GM12873 (cell line): ENCODE data around the gene PCSK6.

Experiments
- TF ChIP-seq, protein P1 (sequence below): IDR thresholded peaks from 2 replicates; pipeline ENCODE4 v1.5.1; 2012; ENCODE audit warnings: low read depth, mild to moderate bottlenecking, moderate library complexity, low read length, control low read depth; ENCODE audit not compliant: insufficient read depth; ENCODE audit errors: missing control alignments

PCSK6 gene

DNA sequence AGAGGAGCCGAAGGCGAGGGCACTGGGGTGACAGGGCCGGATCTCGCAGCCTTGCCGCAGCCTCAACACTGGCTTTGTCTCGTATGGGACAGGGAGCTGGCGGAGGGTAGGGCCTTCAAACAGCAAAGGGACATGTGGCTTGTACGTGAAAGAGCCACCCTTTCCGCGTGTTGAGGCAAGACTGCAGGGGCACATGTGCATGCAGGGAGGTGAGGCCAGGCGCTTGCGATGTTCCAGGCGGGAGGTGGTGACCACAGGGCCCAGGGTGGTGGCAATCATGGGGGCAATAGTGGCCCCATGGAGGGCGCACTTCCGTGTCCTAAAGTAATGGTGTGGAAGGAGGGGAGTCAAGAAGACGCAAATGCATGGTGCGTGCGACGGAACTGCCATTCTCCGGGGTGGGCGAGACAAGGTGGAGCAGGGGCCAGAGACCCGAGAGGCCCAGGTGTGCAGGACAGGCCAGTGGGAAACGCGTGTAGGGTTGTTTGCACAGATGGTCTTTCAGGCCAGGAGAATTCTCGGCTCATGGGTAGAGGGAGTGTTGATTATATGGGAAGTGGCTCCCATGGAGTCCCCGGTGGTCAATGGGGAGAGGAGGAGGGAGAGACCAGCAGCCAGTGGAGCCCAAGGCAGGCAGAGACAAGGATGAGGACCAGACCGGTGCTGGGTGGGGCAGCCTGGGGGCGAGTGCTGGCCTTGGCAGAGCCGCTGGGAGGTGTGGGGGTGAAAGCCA is 45.8 kb upstream of the PCSK6 start:
- TF ChIP-seq, protein P1, sequence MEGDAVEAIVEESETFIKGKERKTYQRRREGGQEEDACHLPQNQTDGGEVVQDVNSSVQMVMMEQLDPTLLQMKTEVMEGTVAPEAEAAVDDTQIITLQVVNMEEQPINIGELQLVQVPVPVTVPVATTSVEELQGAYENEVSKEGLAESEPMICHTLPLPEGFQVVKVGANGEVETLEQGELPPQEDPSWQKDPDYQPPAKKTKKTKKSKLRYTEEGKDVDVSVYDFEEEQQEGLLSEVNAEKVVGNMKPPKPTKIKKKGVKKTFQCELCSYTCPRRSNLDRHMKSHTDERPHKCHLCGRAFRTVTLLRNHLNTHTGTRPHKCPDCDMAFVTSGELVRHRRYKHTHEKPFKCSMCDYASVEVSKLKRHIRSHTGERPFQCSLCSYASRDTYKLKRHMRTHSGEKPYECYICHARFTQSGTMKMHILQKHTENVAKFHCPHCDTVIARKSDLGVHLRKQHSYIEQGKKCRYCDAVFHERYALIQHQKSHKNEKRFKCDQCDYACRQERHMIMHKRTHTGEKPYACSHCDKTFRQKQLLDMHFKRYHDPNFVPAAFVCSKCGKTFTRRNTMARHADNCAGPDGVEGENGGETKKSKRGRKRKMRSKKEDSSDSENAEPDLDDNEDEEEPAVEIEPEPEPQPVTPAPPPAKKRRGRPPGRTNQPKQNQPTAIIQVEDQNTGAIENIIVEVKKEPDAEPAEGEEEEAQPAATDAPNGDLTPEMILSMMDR, result no peak

DNA sequence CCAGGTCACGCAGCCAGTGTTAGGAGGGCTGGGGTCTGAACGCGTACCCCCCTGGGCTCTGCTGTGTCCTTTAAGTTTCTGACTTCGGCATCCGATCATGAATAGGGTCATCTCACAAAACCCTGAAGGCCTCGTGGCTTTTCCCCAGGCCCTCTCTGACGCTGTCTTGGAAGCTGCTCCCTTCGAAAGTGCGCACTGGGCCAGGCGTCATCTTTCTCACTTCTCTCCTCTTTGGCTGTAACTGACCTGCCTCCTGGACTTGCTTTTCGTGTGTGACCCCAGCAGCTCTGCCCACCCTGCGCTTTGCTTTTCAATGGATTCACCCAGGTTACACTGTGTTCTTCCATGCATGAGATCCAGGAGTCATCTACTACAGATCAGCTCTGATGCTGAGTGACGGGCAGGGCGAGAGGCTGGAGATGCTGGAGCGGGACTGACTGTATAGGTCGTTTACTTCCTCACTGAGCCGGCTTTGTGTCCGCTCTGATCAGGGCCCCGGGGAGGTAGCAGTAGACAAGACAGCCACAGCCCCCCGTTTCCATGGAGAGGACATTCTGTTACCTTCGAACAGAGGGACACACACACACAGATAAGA is 45.0 kb upstream of the PCSK6 start:
- TF ChIP-seq, protein P1, result no peak

DNA sequence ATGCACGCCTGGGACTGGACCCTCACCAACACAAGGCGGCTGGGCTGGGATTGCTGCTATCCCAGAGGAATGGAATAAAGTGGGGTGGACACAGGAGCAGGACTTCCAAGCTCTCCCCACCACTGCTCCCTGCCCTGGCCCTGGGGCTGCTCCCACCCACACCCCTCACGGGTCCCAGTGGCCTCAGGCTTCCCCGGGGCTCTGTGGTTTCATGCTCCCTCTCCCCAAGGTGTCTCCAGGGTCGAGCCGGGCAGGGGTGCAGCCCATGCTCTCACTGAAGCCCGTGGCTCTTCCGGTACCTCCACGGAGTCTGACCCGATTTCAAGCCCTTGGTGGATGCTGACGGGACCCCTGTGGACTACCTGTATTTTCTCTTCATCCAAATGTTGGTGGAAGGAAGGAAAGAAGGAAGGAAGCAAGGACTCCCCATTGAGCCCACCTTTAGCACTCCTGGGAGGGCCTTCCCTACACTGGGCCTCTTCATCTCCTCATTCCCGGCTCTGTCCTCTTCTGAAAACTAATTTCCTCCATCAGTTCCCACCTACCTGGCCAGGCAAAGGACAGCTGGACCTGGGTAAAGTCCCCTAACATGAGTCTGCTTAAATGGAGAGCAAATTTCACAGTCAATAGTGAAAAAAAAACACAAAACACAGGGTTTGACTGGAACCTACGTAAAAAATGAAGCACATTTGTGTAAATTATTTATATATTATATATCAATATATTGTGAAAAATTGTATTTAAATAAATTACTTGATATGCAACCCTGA is 44.0 kb upstream of the PCSK6 start:
- TF ChIP-seq, protein P1, result no peak

DNA sequence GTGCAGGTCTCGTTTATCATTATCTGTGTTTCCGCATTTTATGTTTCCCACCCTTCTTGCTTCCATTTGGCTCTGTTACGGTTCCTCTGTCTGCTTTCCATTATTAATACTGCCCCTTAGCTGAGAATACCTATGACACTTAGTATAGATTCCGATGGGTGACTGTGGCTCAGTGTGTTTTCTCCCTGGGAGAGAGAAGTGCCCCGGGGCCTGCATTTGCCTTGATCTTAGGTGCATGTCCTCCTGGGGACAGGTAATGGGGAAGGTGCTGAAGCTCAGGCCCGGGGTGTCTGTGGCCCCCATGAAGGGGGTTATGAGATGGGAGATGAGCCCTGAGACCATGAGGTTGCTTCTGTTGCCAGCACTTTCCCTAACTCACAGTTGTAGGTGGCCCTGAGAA is 43.4 kb upstream of the PCSK6 start:
- TF ChIP-seq, protein P1, result no peak

DNA sequence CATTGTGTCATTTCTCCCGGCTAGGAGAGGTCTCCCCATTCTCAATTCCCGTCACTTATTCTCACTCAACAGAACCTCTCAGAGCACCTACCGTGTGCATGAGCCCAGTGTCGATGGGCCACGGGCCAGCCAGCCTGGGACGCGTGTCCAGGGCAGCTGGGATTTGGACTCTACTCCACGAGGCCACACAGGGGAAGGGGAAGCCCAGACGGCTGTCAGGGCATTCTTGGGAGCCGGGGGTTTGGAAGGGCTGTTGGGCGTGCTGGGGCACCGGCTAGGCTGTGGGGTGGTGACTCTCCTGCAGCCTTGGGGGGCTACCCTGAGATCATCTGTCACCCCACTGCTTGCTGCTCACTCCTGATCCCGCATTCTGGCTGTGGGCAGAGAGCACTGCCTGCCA is 41.7 kb upstream of the PCSK6 start:
- TF ChIP-seq, protein P1, result no peak

DNA sequence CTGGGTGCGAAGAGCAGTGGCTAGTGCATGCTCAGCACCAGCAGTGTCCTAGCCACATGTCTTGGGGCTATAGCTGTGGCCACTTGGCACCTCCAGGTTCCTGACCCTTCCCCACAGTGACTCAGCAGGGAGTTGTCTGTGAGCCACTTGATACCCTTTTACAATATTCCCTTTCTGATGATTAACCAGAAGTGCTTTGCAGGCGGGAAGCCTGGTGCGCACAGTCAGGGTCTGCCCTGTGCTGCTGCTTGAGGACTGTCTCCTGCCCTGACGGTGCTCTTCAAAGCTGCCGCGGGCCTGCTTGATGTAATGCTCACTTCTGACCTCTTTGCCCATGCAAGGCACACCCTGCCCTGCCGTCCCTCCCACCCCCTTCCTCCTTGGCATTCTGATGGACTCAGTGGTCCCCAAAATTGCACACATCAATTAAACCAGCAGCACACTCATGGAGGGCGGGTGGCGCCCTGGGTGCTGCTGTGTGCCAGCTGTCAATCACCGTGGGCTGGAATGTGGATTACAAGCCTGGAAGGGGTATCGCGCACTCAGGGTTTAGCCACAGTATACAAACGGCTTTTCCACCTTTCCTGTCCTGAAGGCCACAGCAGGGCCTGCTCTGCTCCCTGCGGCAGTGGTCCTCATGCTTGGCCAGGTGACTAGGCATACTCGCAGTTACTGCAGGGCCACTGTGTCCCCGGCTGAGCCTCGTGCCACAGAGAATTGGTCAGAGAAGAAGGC is 40.9 kb upstream of the PCSK6 start:
- TF ChIP-seq, protein P1, result no peak

DNA sequence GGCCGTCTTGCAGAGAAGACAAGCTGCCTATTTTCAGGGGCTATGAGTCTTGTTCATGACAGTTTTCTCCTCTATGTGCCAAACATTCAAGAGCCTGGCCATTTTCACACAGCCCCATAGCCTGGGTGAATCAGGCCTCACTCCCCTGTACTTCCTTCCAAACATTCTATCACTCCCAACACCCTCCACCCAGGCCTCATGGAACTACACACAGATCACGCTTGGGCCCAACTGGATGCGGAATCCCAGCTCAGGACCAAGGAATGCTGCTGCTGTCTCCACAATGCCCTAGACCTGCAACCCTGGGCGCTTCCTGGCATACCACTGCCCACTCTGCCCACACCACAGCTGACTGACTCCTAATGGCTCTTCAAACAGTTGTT is 39.4 kb upstream of the PCSK6 start:
- TF ChIP-seq, protein P1, result no peak
